HL-60 (cell line): ENCODE data around the gene GID4.

Experiments used
- DNase-seq, 2 experiments: peaks; one replicate each; pipeline ENCODE4 v3.0.0-alpha.2; 2010 to 2020; ENCODE audit warnings: low read depth in 1 of 2, low spot score in 1 of 2
- H3K27ac ChIP-seq: fragments of 250-450 bp; sonication (Bioruptor Pico); replicated peaks from 2 replicates; pipeline ENCODE4 v1.5.1; 2020; ENCODE audit warnings: mild to moderate bottlenecking, moderate library complexity
- H3K27me3 ChIP-seq: fragments of 250-450 bp; sonication (Bioruptor Pico); 2 replicates; pipeline ENCODE4 v1.5.1; 2021; ENCODE audit warnings: mild to moderate bottlenecking, moderate library complexity; ENCODE audit not compliant: insufficient read depth, poor library complexity, severe bottlenecking
- H3K4me3 ChIP-seq: replicated peaks from 2 replicates; pipeline ENCODE4 v1.5.1; 2011; ENCODE audit warnings: mild to moderate bottlenecking, control low read depth, low read length; ENCODE audit not compliant: insufficient read depth
- CTCF ChIP-seq: IDR thresholded peaks from one replicate; pipeline ENCODE4 v1.5.1; 2011; ENCODE audit warnings: low read length, control low read depth, inconsistent platforms; ENCODE audit not compliant: insufficient read depth
- GABPA ChIP-seq: IDR thresholded peaks from 2 replicates; pipeline ENCODE4 v1.6.1; 2012; ENCODE audit warnings: low read depth
- POLR2AphosphoS5 ChIP-seq: IDR thresholded peaks from 2 replicates; pipeline ENCODE4 v1.6.1; 2012; ENCODE audit warnings: low read depth
- REST ChIP-seq: IDR thresholded peaks from 2 replicates; pipeline ENCODE4 v1.6.1; 2012; ENCODE audit warnings: low read depth; ENCODE audit not compliant: insufficient replicate concordance
- SPI1 ChIP-seq: IDR thresholded peaks from 2 replicates; pipeline ENCODE4 v1.6.1; 2012; ENCODE audit warnings: low read depth, mild to moderate bottlenecking, borderline replicate concordance

The GID4 gene

GRCh38 chr17:18071751-18072150 lies 32.5 kb downstream of the GID4 start:
- Histone ChIP-seq H3K27me3 (no peaks in the 10 kb centered on the region), H3K4me3 (no peak overlapping the region), H3K27ac (no peak overlapping the region)
- DNase-seq, result no peak
- TF ChIP-seq CTCF (no peak), POLR2AphosphoS5 (no peak), REST (no peak), SPI1 (no peak), GABPA (no peak)

- TF ChIP-seq REST (no peak), CTCF (no peak), SPI1 (no peak), POLR2AphosphoS5 (no peak), GABPA (no peak)
- no peak for DNase-seq
- H3K27me3 ChIP-seq, result no peaks in the 10 kb centered on the region
- H3K27ac ChIP-seq, result no peak overlapping the region
- no peak overlapping the region for H3K4me3 ChIP-seq
These were observed 35.5 kb downstream of the GID4 start for GRCh38 chr17:18074566-18075272.

GRCh38 chr17:18076936-18077335 lies 37.7 kb downstream of the GID4 start:
- Histone ChIP-seq H3K4me3 (no peak overlapping the region), H3K27me3 (no peaks in the 10 kb centered on the region), H3K27ac (no peak overlapping the region)
- DNase-seq, result no peak
- TF ChIP-seq CTCF (no peak), GABPA (no peak), SPI1 (no peak), REST (no peak), POLR2AphosphoS5 (no peak)
